ENCODE measurements around the gene ETS1.

Gene ETS1

GRCh38 chr11:128548649-128549255 is 38.6 kb downstream of the ETS1 start:
- Histone ChIP-seq H3K27me3 (ENCODE audit: insufficient read depth, low read depth, severe bottlenecking) (no peaks in the 10 kb centered on the region), H3K36me3 (no peaks in the 10 kb centered on the region), H3K4me3 (ENCODE audit: low read depth, low read length) (no peak overlapping the region), H3K9me3 (ENCODE audit: severe bottlenecking) (no peaks in the 10 kb centered on the region), H3K27ac (no peak overlapping the region)
- TF ChIP-seq, protein P1, sequence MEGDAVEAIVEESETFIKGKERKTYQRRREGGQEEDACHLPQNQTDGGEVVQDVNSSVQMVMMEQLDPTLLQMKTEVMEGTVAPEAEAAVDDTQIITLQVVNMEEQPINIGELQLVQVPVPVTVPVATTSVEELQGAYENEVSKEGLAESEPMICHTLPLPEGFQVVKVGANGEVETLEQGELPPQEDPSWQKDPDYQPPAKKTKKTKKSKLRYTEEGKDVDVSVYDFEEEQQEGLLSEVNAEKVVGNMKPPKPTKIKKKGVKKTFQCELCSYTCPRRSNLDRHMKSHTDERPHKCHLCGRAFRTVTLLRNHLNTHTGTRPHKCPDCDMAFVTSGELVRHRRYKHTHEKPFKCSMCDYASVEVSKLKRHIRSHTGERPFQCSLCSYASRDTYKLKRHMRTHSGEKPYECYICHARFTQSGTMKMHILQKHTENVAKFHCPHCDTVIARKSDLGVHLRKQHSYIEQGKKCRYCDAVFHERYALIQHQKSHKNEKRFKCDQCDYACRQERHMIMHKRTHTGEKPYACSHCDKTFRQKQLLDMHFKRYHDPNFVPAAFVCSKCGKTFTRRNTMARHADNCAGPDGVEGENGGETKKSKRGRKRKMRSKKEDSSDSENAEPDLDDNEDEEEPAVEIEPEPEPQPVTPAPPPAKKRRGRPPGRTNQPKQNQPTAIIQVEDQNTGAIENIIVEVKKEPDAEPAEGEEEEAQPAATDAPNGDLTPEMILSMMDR (IDR thresholded peaks at IDR 0.05; ENCODE audit: low read depth, low read length): no peak
- DNase-seq: no peak

- no peak for DNase-seq
- TF ChIP-seq, protein P1 (IDR thresholded peaks at IDR 0.05; ENCODE audit: low read depth, low read length): no peak
- no peaks in the 10 kb centered on the region for H3K27me3 ChIP-seq (ENCODE audit: insufficient read depth, low read depth, severe bottlenecking)
- no peaks in the 10 kb centered on the region for H3K36me3 ChIP-seq
- no peak overlapping the region for H3K27ac ChIP-seq
- no peak overlapping the region for H3K4me3 ChIP-seq (ENCODE audit: low read depth, low read length)
- no peaks in the 10 kb centered on the region for H3K9me3 ChIP-seq (ENCODE audit: severe bottlenecking)
Measured at GRCh38 chr11:128547946-128548648, 39.3 kb downstream of the ETS1 start.

DNA sequence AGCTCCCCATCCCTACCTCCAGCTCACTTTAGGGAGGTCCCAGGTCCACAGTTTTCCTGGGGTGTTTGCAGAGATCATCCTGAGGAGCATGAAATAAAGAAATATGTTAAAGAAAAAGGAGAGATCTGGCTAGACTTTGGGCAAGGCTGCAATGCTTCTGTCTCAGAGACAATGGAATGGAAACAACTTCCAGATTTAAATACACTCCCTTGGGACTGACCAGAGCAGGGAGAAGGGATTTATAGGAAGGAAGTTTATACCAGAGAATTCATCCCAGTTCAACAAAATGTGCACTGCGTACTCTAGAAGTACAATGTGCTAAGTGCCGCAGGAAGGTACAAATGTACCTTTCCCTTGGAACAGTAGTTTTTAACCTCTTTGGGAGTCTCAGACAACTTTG is 40.4 kb downstream of the ETS1 start:
- H3K27ac ChIP-seq: no peak overlapping the region
- no peak for DNase-seq
- TF ChIP-seq, protein P1 (IDR thresholded peaks at IDR 0.05; ENCODE audit: low read depth, low read length): no peak
- no peaks in the 10 kb centered on the region for H3K9me3 ChIP-seq (ENCODE audit: severe bottlenecking)
- H3K27me3 ChIP-seq (ENCODE audit: insufficient read depth, low read depth, severe bottlenecking): no peaks in the 10 kb centered on the region
- no peaks in the 10 kb centered on the region for H3K36me3 ChIP-seq
- H3K4me3 ChIP-seq (ENCODE audit: low read depth, low read length): no peak overlapping the region

DNA sequence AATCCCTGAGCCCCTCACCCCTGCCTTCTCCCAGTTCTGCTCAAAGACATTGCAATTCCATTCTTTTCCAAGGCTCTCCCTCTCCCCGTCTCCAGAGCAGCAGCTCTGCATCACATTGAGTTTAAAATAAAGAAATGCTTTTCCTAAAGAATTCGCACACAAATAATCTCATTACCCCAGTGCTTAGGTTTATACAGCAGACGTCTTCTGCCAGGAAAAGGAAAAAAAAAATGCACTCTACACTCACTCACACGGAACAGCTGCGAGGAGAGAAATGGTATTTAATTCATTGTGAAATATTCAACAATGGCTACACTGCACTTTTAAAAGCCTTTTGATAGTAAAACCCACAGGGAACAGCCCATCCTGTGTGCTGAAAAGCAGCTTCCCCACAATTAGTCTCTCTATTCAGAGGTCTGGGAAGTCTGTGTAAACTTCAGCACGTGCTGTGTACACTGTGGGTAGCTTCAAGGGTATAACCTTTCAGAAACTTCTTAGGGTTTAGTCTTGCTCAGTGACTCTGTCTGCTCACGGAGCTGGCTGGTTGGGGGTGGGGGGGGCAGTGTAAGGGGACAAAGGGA is 42.8 kb downstream of the ETS1 start:
- Histone ChIP-seq H3K9me3 (ENCODE audit: severe bottlenecking) (no peaks in the 10 kb centered on the region), H3K36me3 (no peaks in the 10 kb centered on the region), H3K27me3 (ENCODE audit: insufficient read depth, low read depth, severe bottlenecking) (no peaks in the 10 kb centered on the region), H3K27ac (no peak overlapping the region), H3K4me3 (ENCODE audit: low read depth, low read length) (no peak overlapping the region)
- no peak for DNase-seq
- TF ChIP-seq, protein P1 (IDR thresholded peaks at IDR 0.05; ENCODE audit: low read depth, low read length): no peak

- no peak overlapping the region for H3K27ac ChIP-seq
- no peaks in the 10 kb centered on the region for H3K9me3 ChIP-seq (ENCODE audit: severe bottlenecking)
- H3K36me3 ChIP-seq: no peaks in the 10 kb centered on the region
- TF ChIP-seq, protein P1 (IDR thresholded peaks at IDR 0.05; ENCODE audit: low read depth, low read length): no peak
- DNase-seq: no peak
- H3K27me3 ChIP-seq (ENCODE audit: insufficient read depth, low read depth, severe bottlenecking): no peaks in the 10 kb centered on the region
- no peak overlapping the region for H3K4me3 ChIP-seq (ENCODE audit: low read depth, low read length)
Measured at GRCh38 chr11:128540469-128540868, 46.9 kb downstream of the ETS1 start.

All from WERI-Rb-1 (cell line).